ENCODE measurements around the gene POLN.

POLN gene

DNA sequence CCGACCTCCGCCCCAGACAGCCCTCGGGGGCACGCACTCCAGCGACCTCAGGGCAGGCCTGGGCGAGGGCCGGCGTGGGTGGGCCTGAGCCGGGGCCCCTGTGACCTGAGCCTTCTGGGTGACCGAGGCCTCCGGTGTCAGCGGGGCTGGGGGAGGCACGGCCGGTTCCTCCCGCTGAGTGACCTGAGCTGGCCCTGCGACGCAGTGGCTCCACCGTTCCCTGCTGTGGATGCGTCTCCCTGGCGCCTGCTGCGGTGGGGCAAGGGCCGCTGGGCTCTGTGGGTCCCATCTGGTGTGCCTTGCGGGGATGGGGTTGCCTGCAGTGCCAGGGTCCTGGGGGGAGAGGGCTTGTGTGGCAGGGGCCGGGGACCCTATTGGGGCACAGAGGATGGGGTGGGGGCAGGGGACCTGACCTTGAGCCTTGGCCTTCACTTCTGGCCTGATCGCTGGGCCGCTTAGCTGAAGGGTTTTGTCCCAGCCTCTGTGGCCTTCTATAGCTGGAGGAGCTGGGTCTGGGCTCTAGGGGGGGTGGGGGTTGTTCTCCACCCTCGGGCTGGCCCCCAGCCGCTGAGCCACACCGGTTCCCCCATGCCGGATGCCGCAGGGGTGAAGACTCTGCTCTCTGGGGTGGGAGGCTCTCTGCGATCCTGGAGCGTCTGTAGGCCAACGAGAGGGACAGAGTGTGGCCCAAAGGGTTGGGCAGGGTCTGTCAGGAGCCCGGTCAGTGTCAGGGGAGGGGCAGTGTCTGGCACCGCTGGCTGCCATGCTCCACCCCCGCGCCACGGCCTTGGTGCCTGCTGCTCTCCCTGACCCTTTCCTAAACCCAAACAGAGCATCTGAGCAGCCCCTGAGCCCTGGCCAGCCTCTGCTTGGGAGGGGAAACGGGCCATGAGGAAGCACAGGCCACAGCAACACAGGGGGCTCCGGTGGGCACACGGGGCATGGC is 180.5 kb downstream of the POLN start:
- Histone ChIP-seq H4K20me1 (ENCODE audit: insufficient read depth, low read length) (no peaks in the 10 kb centered on the region), H3K4me2 (ENCODE audit: low read length) (no peak overlapping the region), H3K9ac (ENCODE audit: low read length) (no peak overlapping the region), H3K9me3 (ENCODE audit: low read length) (no peaks in the 10 kb centered on the region), H3K79me2 (ENCODE audit: insufficient read depth, low read length) (no peaks in the 10 kb centered on the region), H3K4me1 (ENCODE audit: insufficient read depth, low read length, severe bottlenecking) (no peaks in the 10 kb centered on the region), H3K9me2 (ENCODE audit: low read depth, low read length) (no peaks in the 10 kb centered on the region), H3K27me3 (ENCODE audit: insufficient read depth, low read length) (no peaks in the 10 kb centered on the region), H3K27ac (ENCODE audit: low read depth, low read length, poor library complexity, severe bottlenecking) (no peak overlapping the region), H3F3A (ENCODE audit: insufficient read depth, low read length) (no peaks in the 10 kb centered on the region), H2AFZ (ENCODE audit: low read length) (no peak overlapping the region), H3K36me3 (ENCODE audit: insufficient read depth, low read length) (no peaks in the 10 kb centered on the region), H3K4me3 (ENCODE audit: low read depth, low read length, poor library complexity, severe bottlenecking) (no peak overlapping the region)
- no peak for TF ChIP-seq EZH2 (IDR thresholded peaks at IDR 0.05; ENCODE audit: borderline replicate concordance, low read length)
- TF ChIP-seq, protein P1, sequence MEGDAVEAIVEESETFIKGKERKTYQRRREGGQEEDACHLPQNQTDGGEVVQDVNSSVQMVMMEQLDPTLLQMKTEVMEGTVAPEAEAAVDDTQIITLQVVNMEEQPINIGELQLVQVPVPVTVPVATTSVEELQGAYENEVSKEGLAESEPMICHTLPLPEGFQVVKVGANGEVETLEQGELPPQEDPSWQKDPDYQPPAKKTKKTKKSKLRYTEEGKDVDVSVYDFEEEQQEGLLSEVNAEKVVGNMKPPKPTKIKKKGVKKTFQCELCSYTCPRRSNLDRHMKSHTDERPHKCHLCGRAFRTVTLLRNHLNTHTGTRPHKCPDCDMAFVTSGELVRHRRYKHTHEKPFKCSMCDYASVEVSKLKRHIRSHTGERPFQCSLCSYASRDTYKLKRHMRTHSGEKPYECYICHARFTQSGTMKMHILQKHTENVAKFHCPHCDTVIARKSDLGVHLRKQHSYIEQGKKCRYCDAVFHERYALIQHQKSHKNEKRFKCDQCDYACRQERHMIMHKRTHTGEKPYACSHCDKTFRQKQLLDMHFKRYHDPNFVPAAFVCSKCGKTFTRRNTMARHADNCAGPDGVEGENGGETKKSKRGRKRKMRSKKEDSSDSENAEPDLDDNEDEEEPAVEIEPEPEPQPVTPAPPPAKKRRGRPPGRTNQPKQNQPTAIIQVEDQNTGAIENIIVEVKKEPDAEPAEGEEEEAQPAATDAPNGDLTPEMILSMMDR (IDR thresholded peaks at IDR 0.05; ENCODE audit: low read length): no peak

DNA sequence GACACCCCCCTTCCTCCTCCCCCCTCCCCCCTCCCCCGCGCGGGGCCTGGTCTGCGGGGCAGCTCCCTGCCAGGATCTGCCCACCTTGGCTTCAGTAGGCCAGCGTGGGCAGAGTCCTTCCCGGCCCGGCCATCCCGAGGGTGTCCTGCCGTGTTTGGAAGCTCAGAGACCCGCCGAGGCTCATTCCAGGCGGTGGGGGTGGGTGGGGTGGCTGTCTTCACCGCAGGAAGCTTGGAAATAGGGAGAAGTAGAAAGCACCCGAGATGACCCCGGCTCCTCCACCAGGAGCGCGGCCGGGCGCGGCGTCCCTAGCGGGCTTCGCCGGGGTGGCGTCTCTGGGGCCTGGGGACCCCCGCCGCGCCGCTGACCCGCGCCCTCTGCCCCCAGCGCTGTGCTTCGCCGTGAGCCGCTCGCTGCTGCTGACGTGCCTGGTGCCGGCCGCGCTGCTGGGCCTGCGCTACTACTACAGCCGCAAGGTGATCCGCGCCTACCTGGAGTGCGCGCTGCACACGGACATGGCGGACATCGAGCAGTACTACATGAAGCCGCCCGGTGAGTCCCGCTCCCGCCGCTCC is 181.2 kb downstream of the POLN start:
- H3K27me3 ChIP-seq (ENCODE audit: insufficient read depth, low read length): no peaks in the 10 kb centered on the region
- H4K20me1 ChIP-seq (ENCODE audit: insufficient read depth, low read length): no peaks in the 10 kb centered on the region
- H3K9ac ChIP-seq (ENCODE audit: low read length): no peak overlapping the region
- no peaks in the 10 kb centered on the region for H3K79me2 ChIP-seq (ENCODE audit: insufficient read depth, low read length)
- H3K4me1 ChIP-seq (ENCODE audit: insufficient read depth, low read length, severe bottlenecking): no peaks in the 10 kb centered on the region
- H2AFZ ChIP-seq (ENCODE audit: low read length): no peak overlapping the region
- no peak for TF ChIP-seq EZH2 (IDR thresholded peaks at IDR 0.05; ENCODE audit: borderline replicate concordance, low read length)
- TF ChIP-seq, protein P1 (IDR thresholded peaks at IDR 0.05; ENCODE audit: low read length): no peak
- no peak overlapping the region for H3K27ac ChIP-seq (ENCODE audit: low read depth, low read length, poor library complexity, severe bottlenecking)
- H3F3A ChIP-seq (ENCODE audit: insufficient read depth, low read length): no peaks in the 10 kb centered on the region
- H3K9me3 ChIP-seq (ENCODE audit: low read length): no peaks in the 10 kb centered on the region
- no peaks in the 10 kb centered on the region for H3K9me2 ChIP-seq (ENCODE audit: low read depth, low read length)
- no peak overlapping the region for H3K4me2 ChIP-seq (ENCODE audit: low read length)
- no peak overlapping the region for H3K4me3 ChIP-seq (ENCODE audit: low read depth, low read length, poor library complexity, severe bottlenecking)
- no peaks in the 10 kb centered on the region for H3K36me3 ChIP-seq (ENCODE audit: insufficient read depth, low read length)

DNA sequence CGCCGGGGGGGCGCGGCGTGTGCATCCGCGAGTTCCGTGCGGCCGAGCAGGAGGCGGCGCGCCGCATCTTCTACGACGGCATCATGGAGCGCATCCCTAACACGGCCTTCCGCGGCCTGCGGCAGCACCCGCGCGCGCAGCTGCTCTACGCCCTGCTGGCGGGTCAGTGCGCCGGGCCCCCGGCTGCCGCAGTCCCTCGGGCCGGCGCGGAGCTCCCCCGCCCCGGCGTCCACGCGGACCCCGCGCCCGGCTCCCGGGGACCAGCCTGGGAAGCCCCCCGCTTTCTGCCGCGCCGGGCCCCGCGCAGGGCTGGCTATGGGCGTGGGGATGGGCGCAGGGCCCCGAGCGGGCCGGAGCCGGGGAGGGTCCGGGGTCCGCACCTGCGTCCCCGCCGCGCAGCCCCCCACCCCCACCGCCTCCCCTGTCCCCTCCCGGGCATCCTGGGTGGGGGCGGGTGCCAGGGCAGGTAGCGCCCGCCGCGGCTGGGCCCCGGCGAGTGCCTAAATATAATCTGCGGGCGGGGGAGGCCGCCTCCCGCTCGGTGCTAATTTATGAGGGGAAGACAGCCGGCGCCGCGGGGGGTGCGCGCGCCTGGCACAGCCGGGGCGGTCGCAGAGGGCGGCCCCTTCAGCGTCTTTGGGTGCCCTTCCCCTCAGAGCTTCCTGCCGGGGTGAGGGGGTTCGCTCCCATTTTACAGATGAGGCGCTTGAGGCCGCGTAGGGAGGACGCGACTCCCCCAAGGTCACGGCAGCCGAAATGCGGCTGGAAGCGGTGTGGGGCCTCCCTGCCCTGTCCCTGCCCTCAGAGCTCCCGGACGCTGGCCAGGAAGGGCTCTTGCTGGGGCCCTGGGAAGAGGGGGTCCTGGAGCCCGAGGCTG is 182.0 kb downstream of the POLN start:
- Histone ChIP-seq H3K9ac (ENCODE audit: low read length) (no peak overlapping the region), H3K4me1 (ENCODE audit: insufficient read depth, low read length, severe bottlenecking) (no peaks in the 10 kb centered on the region), H3K4me3 (ENCODE audit: low read depth, low read length, poor library complexity, severe bottlenecking) (no peak overlapping the region)

More for the DNA sequence above, 182.0 kb downstream of the POLN start:
- no peaks in the 10 kb centered on the region for H3K79me2 ChIP-seq (ENCODE audit: insufficient read depth, low read length)
- no peak overlapping the region for H3K4me2 ChIP-seq (ENCODE audit: low read length)
- no peaks in the 10 kb centered on the region for H3F3A ChIP-seq (ENCODE audit: insufficient read depth, low read length)
- H2AFZ ChIP-seq (ENCODE audit: low read length): no peak overlapping the region
- no peaks in the 10 kb centered on the region for H3K36me3 ChIP-seq (ENCODE audit: insufficient read depth, low read length)
- H3K27me3 ChIP-seq (ENCODE audit: insufficient read depth, low read length): no peaks in the 10 kb centered on the region
- no peaks in the 10 kb centered on the region for H3K9me3 ChIP-seq (ENCODE audit: low read length)
- H3K9me2 ChIP-seq (ENCODE audit: low read depth, low read length): no peaks in the 10 kb centered on the region
- no peak overlapping the region for H3K27ac ChIP-seq (ENCODE audit: low read depth, low read length, poor library complexity, severe bottlenecking)
- TF ChIP-seq, protein P1 (IDR thresholded peaks at IDR 0.05; ENCODE audit: low read length): no peak
- TF ChIP-seq EZH2 (IDR thresholded peaks at IDR 0.05; ENCODE audit: borderline replicate concordance, low read length): no peak
- no peaks in the 10 kb centered on the region for H4K20me1 ChIP-seq (ENCODE audit: insufficient read depth, low read length)
